Panc1 (cell line): ENCODE data around the gene METTL16. TPM values are rescaled to one million over a fixed set of nuclear protein-coding genes. Genes with fewer than 3 reads are reported as not detected.
A peak's percentile ranks its signal among the peaks of the same experiment; 100 is the strongest.

Source experiments
- ATAC-seq: fragments of 200-7000 bp; cut with Tn5 transposase; 2 replicates; pipeline ENCODE4 v1.9.1; 2020; ENCODE audit warnings: mild to moderate bottlenecking, moderate library complexity
- BruUV-seq: library from RNA; stranded (reverse); fragments of 400-500 nt; replicated peaks from 2 replicates; lab custom pipeline; 2021; lab: Mats Ljungman, UMichigan
- CTCF ChIA-PET: fragments of 300-600 bp; sonication (Branson Sonifier 250); formaldehyde crosslinking; loops from one replicate; lab custom pipeline; 2022; ENCODE audit warnings: antibody characterized with exemption; lab: Charles Lee
- POLR2A ChIA-PET: fragments of 300-600 bp; sonication (Branson Sonifier 250); formaldehyde crosslinking; loops from one replicate; lab custom pipeline; 2022; ENCODE audit warnings: antibody characterized with exemption; lab: Charles Lee
- DNase-seq: peaks from one replicate; pipeline ENCODE4 v3.0.0-alpha.2; 2010; ENCODE audit warnings: low read depth, low spot score
- H3K27ac ChIP-seq: 2 replicates; pipeline ENCODE4 v1.5.1; 2011; ENCODE audit warnings: mild to moderate bottlenecking, low read length, inconsistent platforms
- H3K27me3 ChIP-seq: fragments of 200-500 bp; sonication (Bioruptor generic); 2 replicates; pipeline ENCODE4 v1.6.0; 2014; ENCODE audit warnings: low read length, inconsistent platforms; ENCODE audit not compliant: control insufficient read depth, insufficient read depth
- H3K36me3 ChIP-seq: fragments of 200-500 bp; sonication (Bioruptor generic); 2 replicates; pipeline ENCODE4 v1.5.1; 2014; ENCODE audit warnings: inconsistent platforms, mild to moderate bottlenecking, low read length, moderate library complexity; ENCODE audit not compliant: control insufficient read depth, insufficient read depth
- H3K4me1 ChIP-seq: 2 replicates; pipeline ENCODE4 v1.5.1; 2011; ENCODE audit warnings: inconsistent platforms, mild to moderate bottlenecking, low read length, moderate library complexity; ENCODE audit not compliant: control insufficient read depth, insufficient read depth
- H3K4me3 ChIP-seq, 2 experiments: 2 replicates each; pipeline ENCODE4 v1.5.1; 2011 to 2012; ENCODE audit warnings: low read depth in 2 of 2, low read length in 2 of 2, mild to moderate bottlenecking in 2 of 2, inconsistent platforms in 1 of 2, moderate library complexity in 1 of 2
- H3K9me3 ChIP-seq: fragments of 200-500 bp; sonication (Bioruptor generic); 2 replicates; pipeline ENCODE4 v1.5.1; 2014; ENCODE audit warnings: low read depth, mild to moderate bottlenecking, inconsistent platforms, low read length, moderate library complexity; ENCODE audit not compliant: control insufficient read depth, insufficient read depth
- CTCF ChIP-seq: fragments of 450-650 bp; IDR thresholded peaks from 2 replicates; pipeline ENCODE4 v1.5.1; 2017; ENCODE audit warnings: mild to moderate bottlenecking
- POLR2AphosphoS5 ChIP-seq: IDR thresholded peaks from 2 replicates; pipeline ENCODE4 v1.6.1; 2012; ENCODE audit warnings: mild to moderate bottlenecking, low read depth, low read length, moderate library complexity
- REST ChIP-seq, 2 experiments: IDR thresholded peaks; 2 replicates each; pipeline ENCODE4 v1.6.1; 2011 to 2012; ENCODE audit warnings: low read depth in 2 of 2, control low read depth in 1 of 2, low read length in 1 of 2, mild to moderate bottlenecking in 1 of 2, moderate library complexity in 1 of 2; ENCODE audit not compliant: insufficient read depth in 1 of 2
- SIN3A ChIP-seq: IDR thresholded peaks from 2 replicates; pipeline ENCODE4 v1.6.1; 2012; ENCODE audit warnings: low read depth, mild to moderate bottlenecking, low read length, moderate library complexity, borderline replicate concordance; ENCODE audit not compliant: insufficient read depth
- TCF7L2 ChIP-seq: IDR thresholded peaks from 2 replicates; pipeline ENCODE4 v1.6.1; 2011; ENCODE audit warnings: mild to moderate bottlenecking, low read depth, low read length, inconsistent platforms
- in situ Hi-C: cut with HindIII; loops from 2 replicates; pipeline ENCODE4 v1.10.0; 2016; ENCODE audit warnings: low sequenced_read_pairs, low pct_unique_long_range_greater_than_20kb
- intact Hi-C: fragments of 100-400 bp; cut with micrococcal nuclease; formaldehyde crosslinking; loops from one replicate; pipeline ENCODE4 v1.10.0; 2022; ENCODE audit not compliant: unreplicated experiment
- total RNA-seq: library from RNA; stranded (reverse); gene quantifications from one replicate; pipeline ENCODE4 v1.2.1, GENCODE V29; 2021; ENCODE audit not compliant: unreplicated experiment

METTL16 gene
- total RNA-seq, 1 experiment from 2014 or later, result 34.7 TPM

- ATAC-seq, result no peak
- H3K27me3 ChIP-seq, result no peaks in the 10 kb centered on the region
- H3K4me1 ChIP-seq, result no peaks in the 10 kb centered on the region
- DNase-seq, result no peak
- no TSS peak for BruUV-seq
- no peak overlapping the region for H3K4me3 ChIP-seq
- CTCF ChIA-PET, result interaction anchor here (2.8 kb wide), 1 partner anchor 32 kb away, joined by 58 read pairs; no protein-coding TSS in a partner anchor
- in situ Hi-C loops, result no loop called here
- POLR2A ChIA-PET, result no interaction called here
- no peaks in the 10 kb centered on the region for H3K9me3 ChIP-seq
- TF ChIP-seq SIN3A (no peak), REST (IDR thresholded peaks at IDR 0.05; ENCODE audit: insufficient read depth in 1 of 2, low read depth in 2 of 2, low read length in 1 of 2) (no peak), TCF7L2 (no peak), POLR2AphosphoS5 (no peak), CTCF (no peak)
- intact Hi-C loops, result no loop called here
- no peak overlapping the region for H3K27ac ChIP-seq
- H3K36me3 ChIP-seq, result peaks cover 2% of the 10 kb centered on the region; the same call in 1 of the 2 replicates
Measured at GRCh38 chr17:2414446-2415064, 97.1 kb downstream of the METTL16 start.

- Histone ChIP-seq H3K4me3 (no peak overlapping the region), H3K9me3 (no peaks in the 10 kb centered on the region), H3K27ac (no peak overlapping the region), H3K4me1 (no peaks in the 10 kb centered on the region), H3K36me3 (no peaks in the 10 kb centered on the region), H3K27me3 (no peaks in the 10 kb centered on the region)
- in situ Hi-C loops (no loop called here), intact Hi-C loops (no loop called here)
- TF ChIP-seq REST (IDR thresholded peaks at IDR 0.05; ENCODE audit: insufficient read depth in 1 of 2, low read depth in 2 of 2, low read length in 1 of 2), result no peak
- no peak for TF ChIP-seq CTCF
- no peak for TF ChIP-seq TCF7L2
- TF ChIP-seq SIN3A, result no peak
- TF ChIP-seq POLR2AphosphoS5, result no peak
- ChIA-PET CTCF (interaction anchor here (0.8 kb wide), 1 partner anchor 30 kb away, joined by 3 read pairs; no protein-coding TSS in a partner anchor), POLR2A (no interaction called here)
- DNase-seq (no peak), ATAC-seq (no peak)
- TSS peak; percentile 61 for BruUV-seq
Measured at GRCh38 chr17:2412561-2413021, 99.1 kb downstream of the METTL16 start.
